ENCODE data around the gene PLVAP. TPM values are rescaled to one million over a fixed set of nuclear protein-coding genes. Genes with fewer than 3 reads are reported as not detected.

Gene PLVAP
- total RNA-seq, 4 donors from 2014 or later = 9.1 to 38.3 (median 25.7) TPM

DNA sequence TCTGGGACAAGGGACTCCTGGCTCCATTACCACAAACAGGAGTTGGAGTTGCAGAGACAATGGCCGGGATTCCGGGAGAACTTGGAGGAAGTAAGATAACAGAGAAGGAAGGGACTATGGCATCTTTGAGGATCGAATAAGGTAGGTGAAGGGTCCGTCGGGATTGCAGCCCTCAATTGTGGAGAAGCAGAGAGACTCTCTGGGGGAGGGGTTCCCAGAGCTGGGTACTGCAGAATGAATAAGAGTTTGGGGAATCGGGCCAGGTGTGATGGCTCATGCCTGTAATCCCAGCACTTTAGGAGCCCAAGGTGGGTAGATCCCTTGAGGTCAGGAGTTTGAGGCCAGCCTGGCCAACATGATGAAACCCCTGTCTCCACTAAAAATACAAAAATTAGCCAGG, 24.5 kb upstream of the PLVAP start:
- H3K27ac ChIP-seq = no peak overlapping the region
- intact Hi-C loops (cut with DNase I) = no loop called here
- WGBS, 2 donors = 68 to 85% methylated on average over 6 of the region's 6 CpGs
- no peaks in the 10 kb centered on the region for H3K27me3 ChIP-seq
- H3K9me3 ChIP-seq = no peaks in the 10 kb centered on the region
- H3K36me3 ChIP-seq = peaks cover 0 to 5% (median 0%) of the 10 kb centered on the region in 3 donors
- H3K4me3 ChIP-seq = no peak overlapping the region
- TF ChIP-seq POLR2A (IDR thresholded peaks at IDR 0.05) = no peak
- TF ChIP-seq, protein P1, sequence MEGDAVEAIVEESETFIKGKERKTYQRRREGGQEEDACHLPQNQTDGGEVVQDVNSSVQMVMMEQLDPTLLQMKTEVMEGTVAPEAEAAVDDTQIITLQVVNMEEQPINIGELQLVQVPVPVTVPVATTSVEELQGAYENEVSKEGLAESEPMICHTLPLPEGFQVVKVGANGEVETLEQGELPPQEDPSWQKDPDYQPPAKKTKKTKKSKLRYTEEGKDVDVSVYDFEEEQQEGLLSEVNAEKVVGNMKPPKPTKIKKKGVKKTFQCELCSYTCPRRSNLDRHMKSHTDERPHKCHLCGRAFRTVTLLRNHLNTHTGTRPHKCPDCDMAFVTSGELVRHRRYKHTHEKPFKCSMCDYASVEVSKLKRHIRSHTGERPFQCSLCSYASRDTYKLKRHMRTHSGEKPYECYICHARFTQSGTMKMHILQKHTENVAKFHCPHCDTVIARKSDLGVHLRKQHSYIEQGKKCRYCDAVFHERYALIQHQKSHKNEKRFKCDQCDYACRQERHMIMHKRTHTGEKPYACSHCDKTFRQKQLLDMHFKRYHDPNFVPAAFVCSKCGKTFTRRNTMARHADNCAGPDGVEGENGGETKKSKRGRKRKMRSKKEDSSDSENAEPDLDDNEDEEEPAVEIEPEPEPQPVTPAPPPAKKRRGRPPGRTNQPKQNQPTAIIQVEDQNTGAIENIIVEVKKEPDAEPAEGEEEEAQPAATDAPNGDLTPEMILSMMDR (IDR thresholded peaks at IDR 0.05) = no peak
- no peak for DNase-seq
- peaks cover 18 to 37% (median 18%) of the 10 kb centered on the region in 3 donors for H3K4me1 ChIP-seq

DNA sequence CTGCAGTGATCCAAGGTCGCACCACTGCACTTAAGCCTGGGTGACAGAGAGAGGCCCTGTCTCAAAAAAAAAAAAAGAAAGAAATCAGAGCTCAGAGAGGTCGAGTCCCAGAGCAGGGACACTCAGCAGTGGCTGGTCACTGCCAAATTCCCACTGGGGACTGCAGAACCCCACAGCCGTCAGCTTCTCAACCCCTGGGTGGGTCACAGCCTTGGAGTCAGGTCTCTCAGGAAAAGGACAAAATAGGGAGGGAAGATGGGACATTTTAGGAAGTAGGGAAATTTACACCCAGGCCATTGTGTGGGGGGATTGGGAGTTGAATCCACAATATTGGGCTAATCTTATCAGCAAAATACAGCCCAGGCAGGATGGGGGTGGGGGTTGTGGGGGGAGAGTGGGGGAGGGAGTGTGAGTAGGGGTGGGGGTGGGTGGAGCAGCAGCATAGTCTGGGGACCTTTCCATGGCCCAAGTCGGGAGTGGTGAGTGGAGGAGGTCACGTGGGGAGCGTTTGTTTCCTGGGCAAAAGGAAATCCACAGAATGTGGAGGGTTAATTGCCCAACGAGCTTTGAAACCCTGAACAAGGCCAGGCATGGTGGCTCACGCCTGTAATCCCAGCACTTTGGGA, 21.9 kb upstream of the PLVAP start:
- H3K36me3 ChIP-seq = peaks cover 0 to 5% (median 0%) of the 10 kb centered on the region in 3 donors
- intact Hi-C loops (cut with DNase I) = loop anchor here (10.0 kb wide), 1 partner anchor 66 kb away; the partner anchor contains the start of gene NXNL1
- 64 to 74% methylated on average over 8 of the region's 8 CpGs for WGBS, 2 donors
- peaks cover 3 to 28% (median 4%) of the 10 kb centered on the region in 3 donors for H3K4me1 ChIP-seq
- DNase-seq = no peak
- H3K27ac ChIP-seq = no peak overlapping the region
- no peaks in the 10 kb centered on the region for H3K9me3 ChIP-seq
- H3K27me3 ChIP-seq = peaks cover 0 to 10% (median 0%) of the 10 kb centered on the region in 4 donors
- H3K4me3 ChIP-seq = no peak overlapping the region
- no peak for TF ChIP-seq POLR2A (IDR thresholded peaks at IDR 0.05)
- TF ChIP-seq, protein P1 (IDR thresholded peaks at IDR 0.05) = no peak

DNA sequence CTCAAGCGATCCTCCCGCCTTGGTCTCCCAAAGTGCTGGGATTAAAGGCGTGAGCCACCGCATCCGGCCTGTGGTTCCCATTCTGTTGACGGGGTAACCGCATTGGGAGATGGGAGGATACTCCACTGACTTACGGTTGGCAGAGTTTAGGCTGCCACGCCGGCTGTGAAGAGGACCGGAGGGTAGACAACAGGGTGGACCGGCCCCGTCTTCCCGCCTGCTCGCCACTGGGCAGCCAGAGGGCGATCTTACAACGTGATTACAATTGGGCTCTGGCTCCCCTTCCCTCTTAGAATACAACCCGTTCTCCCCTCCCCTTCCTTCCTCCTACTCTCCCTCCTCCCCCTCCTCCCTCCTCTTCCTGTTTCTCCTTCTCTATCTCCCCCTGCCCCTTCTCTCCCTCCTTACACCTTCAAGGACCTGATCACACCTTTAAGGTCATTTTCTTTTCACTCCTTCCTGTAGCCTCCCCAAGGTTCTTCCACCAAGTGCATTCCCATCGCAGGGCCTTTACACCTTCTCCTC, 17.8 kb upstream of the PLVAP start:
- Histone ChIP-seq H3K4me1 (peaks cover 6 to 42% (median 14%) of the 10 kb centered on the region in 3 donors), H3K4me3 (no peak overlapping the region), H3K36me3 (no peaks in the 10 kb centered on the region), H3K9me3 (no peaks in the 10 kb centered on the region), H3K27me3 (peaks cover 0 to 49% (median 0%) of the 10 kb centered on the region in 4 donors), H3K27ac (peak overlapping the region in 1 of 4 donors; percentile 14)
- no peak for DNase-seq
- WGBS, 2 donors = 13 to 24% methylated on average over 16 to 19 of the region's 19 CpGs
- no peak for TF ChIP-seq POLR2A (IDR thresholded peaks at IDR 0.05)
- TF ChIP-seq, protein P1 (IDR thresholded peaks at IDR 0.05) = peak; percentile 38 to 88 (median 66)
- intact Hi-C loops (cut with DNase I) = loop anchor here (10.0 kb wide), 1 partner anchor 70 kb away; the partner anchor contains the start of gene NXNL1

DNA sequence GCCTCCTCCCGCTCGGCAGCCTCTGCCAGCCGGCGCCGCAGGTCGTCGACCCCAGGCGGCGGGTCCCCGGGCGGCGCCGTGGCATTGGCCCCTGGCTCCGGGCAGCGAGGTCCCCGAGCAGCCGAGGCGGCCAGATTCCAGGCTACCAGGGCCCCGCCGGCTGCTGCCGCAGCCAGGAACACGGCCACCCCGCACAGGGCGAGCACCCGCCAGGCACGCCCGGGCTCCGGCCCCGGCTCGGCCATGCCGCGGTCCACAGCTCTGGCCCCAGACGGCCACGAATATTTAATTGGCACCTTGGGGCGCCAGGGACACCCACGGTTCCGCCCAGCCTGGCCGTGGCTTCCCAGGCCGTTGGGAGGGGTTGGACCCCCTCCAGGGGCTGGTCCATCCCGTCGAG, 16.8 kb upstream of the PLVAP start, which contains the start of gene CCDC194:
Gene CCDC194 (minus strand): TSS at position 283 of the 400 bp plus-strand sequence. CDS start 38 bp downstream, at position 245.
- no peak within 1 kb of the TSS for H3K4me3 ChIP-seq
- no peaks in the 10 kb centered on the region for H3K9me3 ChIP-seq
- DNase-seq = no peak
- peak within 1 kb of the TSS in 1 of 4 donors; percentile 14 for H3K27ac ChIP-seq
- TF ChIP-seq, protein P1 (IDR thresholded peaks at IDR 0.05) = no peak
- TF ChIP-seq POLR2A (IDR thresholded peaks at IDR 0.05) = no peak
- WGBS, 2 donors = 22% methylated on average over 10 of the region's 41 CpGs; no CpG with 5 or more reads in 1 of the 2 donors
- peaks cover 0 to 54% (median 0%) of the 10 kb centered on the region in 4 donors for H3K27me3 ChIP-seq
- intact Hi-C loops (cut with DNase I) = loop anchor here (10.0 kb wide), 1 partner anchor 71 kb away; the partner anchor contains the start of gene NXNL1
- H3K36me3 ChIP-seq = no peaks in the 10 kb centered on the region
- peaks cover 6 to 43% (median 14%) of the 10 kb centered on the region in 3 donors for H3K4me1 ChIP-seq

DNA sequence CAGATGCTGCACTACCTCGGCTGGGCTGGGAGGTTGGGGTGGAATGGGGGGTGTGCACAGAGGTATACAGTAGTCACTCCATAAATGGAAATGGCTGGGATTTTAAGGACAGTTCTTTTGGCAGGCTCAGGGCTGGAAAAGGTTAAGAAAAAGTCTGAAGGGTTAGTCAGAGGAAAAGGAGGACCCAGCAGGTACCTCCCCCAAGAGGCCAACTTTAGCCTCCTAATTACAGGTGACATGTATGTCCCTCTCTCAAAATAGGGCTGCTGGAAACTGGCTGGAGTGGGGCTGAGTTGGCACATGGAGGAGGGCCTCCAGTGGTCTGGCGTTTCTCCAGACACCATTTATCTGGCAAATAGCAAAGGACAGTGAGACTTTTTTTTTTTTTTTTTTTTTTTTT, 15.9 kb upstream of the PLVAP start:
- H3K4me3 ChIP-seq = no peak overlapping the region
- intact Hi-C loops (cut with DNase I) = loop anchor here (10.0 kb wide), 1 partner anchor 72 kb away; the partner anchor contains the start of gene NXNL1
- peaks cover 0 to 54% (median 0%) of the 10 kb centered on the region in 4 donors for H3K27me3 ChIP-seq

More for the DNA sequence above, 15.9 kb upstream of the PLVAP start:
- no peak overlapping the region for H3K27ac ChIP-seq
- no peaks in the 10 kb centered on the region for H3K9me3 ChIP-seq
- no peak for TF ChIP-seq POLR2A (IDR thresholded peaks at IDR 0.05)
- TF ChIP-seq, protein P1 (IDR thresholded peaks at IDR 0.05) = no peak
- WGBS, 2 donors = 21 to 35% methylated on average over 1 to 2 of the region's 2 CpGs
- no peaks in the 10 kb centered on the region for H3K36me3 ChIP-seq
- no peak for DNase-seq
- peaks cover 6 to 43% (median 14%) of the 10 kb centered on the region in 3 donors for H3K4me1 ChIP-seq
